ENCODE data around the gene ZNF689.

GRCh38 chr16:30652005-30652296 is 41.8 kb upstream of the ZNF689 start:
- TF ChIP-seq, protein P1, sequence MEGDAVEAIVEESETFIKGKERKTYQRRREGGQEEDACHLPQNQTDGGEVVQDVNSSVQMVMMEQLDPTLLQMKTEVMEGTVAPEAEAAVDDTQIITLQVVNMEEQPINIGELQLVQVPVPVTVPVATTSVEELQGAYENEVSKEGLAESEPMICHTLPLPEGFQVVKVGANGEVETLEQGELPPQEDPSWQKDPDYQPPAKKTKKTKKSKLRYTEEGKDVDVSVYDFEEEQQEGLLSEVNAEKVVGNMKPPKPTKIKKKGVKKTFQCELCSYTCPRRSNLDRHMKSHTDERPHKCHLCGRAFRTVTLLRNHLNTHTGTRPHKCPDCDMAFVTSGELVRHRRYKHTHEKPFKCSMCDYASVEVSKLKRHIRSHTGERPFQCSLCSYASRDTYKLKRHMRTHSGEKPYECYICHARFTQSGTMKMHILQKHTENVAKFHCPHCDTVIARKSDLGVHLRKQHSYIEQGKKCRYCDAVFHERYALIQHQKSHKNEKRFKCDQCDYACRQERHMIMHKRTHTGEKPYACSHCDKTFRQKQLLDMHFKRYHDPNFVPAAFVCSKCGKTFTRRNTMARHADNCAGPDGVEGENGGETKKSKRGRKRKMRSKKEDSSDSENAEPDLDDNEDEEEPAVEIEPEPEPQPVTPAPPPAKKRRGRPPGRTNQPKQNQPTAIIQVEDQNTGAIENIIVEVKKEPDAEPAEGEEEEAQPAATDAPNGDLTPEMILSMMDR (CRISPR knock-in tag; IDR thresholded peaks at IDR 0.05), result no peak
- TF ChIP-seq, protein P2, sequence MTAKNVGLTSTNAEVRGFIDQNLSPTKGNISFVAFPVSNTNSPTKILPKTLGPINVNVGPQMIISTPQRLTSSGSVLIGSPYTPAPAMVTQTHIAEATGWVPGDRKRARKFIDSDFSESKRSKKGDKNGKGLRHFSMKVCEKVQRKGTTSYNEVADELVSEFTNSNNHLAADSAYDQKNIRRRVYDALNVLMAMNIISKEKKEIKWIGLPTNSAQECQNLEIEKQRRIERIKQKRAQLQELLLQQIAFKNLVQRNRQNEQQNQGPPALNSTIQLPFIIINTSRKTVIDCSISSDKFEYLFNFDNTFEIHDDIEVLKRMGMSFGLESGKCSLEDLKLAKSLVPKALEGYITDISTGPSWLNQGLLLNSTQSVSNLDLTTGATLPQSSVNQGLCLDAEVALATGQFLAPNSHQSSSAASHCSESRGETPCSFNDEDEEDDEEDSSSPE (CRISPR knock-in tag; IDR thresholded peaks at IDR 0.05), result no peak
- TF ChIP-seq ZNF512 (CRISPR knock-in tag; IDR thresholded peaks at IDR 0.05) (no peak), SOX6 (IDR thresholded peaks at IDR 0.05) (no peak), SOX6 (CRISPR knock-in tag; IDR thresholded peaks at IDR 0.05) (no peak), FLYWCH1 (CRISPR knock-in tag; IDR thresholded peaks at IDR 0.05) (no peak), SETDB1 (CRISPR knock-in tag; IDR thresholded peaks at IDR 0.05; ENCODE audit: borderline replicate concordance) (no peak), CBX5 (CRISPR knock-in tag; IDR thresholded peaks at IDR 0.05; ENCODE audit: borderline replicate concordance) (no peak), GLI4 (CRISPR knock-in tag; IDR thresholded peaks at IDR 0.05; ENCODE audit: borderline replicate concordance) (no peak)
- TF ChIP-seq, protein P3, sequence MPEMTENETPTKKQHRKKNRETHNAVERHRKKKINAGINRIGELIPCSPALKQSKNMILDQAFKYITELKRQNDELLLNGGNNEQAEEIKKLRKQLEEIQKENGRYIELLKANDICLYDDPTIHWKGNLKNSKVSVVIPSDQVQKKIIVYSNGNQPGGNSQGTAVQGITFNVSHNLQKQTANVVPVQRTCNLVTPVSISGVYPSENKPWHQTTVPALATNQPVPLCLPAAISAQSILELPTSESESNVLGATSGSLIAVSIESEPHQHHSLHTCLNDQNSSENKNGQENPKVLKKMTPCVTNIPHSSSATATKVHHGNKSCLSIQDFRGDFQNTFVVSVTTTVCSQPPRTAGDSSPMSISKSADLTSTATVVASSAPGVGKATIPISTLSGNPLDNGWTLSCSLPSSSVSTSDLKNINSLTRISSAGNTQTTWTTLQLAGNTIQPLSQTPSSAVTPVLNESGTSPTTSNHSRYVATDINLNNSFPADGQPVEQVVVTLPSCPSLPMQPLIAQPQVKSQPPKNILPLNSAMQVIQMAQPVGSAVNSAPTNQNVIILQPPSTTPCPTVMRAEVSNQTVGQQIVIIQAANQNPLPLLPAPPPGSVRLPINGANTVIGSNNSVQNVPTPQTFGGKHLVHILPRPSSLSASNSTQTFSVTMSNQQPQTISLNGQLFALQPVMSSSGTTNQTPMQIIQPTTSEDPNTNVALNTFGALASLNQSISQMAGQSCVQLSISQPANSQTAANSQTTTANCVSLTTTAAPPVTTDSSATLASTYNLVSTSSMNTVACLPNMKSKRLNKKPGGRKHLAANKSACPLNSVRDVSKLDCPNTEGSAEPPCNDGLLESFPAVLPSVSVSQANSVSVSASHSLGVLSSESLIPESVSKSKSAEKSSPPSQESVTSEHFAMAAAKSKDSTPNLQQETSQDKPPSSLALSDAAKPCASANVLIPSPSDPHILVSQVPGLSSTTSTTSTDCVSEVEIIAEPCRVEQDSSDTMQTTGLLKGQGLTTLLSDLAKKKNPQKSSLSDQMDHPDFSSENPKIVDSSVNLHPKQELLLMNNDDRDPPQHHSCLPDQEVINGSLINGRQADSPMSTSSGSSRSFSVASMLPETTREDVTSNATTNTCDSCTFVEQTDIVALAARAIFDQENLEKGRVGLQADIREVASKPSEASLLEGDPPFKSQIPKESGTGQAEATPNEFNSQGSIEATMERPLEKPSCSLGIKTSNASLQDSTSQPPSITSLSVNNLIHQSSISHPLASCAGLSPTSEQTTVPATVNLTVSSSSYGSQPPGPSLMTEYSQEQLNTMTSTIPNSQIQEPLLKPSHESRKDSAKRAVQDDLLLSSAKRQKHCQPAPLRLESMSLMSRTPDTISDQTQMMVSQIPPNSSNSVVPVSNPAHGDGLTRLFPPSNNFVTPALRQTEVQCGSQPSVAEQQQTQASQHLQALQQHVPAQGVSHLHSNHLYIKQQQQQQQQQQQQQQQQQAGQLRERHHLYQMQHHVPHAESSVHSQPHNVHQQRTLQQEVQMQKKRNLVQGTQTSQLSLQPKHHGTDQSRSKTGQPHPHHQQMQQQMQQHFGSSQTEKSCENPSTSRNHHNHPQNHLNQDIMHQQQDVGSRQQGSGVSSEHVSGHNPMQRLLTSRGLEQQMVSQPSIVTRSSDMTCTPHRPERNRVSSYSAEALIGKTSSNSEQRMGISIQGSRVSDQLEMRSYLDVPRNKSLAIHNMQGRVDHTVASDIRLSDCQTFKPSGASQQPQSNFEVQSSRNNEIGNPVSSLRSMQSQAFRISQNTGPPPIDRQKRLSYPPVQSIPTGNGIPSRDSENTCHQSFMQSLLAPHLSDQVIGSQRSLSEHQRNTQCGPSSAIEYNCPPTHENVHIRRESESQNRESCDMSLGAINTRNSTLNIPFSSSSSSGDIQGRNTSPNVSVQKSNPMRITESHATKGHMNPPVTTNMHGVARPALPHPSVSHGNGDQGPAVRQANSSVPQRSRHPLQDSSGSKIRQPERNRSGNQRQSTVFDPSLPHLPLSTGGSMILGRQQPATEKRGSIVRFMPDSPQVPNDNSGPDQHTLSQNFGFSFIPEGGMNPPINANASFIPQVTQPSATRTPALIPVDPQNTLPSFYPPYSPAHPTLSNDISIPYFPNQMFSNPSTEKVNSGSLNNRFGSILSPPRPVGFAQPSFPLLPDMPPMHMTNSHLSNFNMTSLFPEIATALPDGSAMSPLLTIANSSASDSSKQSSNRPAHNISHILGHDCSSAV (CRISPR knock-in tag; IDR thresholded peaks at IDR 0.05; ENCODE audit: borderline replicate concordance), result no peak
- TF ChIP-seq, protein P4, sequence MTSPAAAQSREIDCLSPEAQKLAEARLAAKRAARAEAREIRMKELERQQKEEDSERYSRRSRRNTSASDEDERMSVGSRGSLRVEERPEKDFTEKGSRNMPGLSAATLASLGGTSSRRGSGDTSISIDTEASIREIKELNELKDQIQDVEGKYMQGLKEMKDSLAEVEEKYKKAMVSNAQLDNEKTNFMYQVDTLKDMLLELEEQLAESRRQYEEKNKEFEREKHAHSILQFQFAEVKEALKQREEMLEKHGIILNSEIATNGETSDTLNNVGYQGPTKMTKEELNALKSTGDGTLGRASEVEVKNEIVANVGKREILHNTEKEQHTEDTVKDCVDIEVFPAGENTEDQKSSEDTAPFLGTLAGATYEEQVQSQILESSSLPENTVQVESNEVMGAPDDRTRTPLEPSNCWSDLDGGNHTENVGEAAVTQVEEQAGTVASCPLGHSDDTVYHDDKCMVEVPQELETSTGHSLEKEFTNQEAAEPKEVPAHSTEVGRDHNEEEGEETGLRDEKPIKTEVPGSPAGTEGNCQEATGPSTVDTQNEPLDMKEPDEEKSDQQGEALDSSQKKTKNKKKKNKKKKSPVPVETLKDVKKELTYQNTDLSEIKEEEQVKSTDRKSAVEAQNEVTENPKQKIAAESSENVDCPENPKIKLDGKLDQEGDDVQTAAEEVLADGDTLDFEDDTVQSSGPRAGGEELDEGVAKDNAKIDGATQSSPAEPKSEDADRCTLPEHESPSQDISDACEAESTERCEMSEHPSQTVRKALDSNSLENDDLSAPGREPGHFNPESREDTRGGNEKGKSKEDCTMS (CRISPR knock-in tag; conservative IDR thresholded peaks at IDR 0.05), result no peak

Measured in HepG2 (cell line).